Right lung (tissue), 5 donors: ENCODE measurements around the gene LUZP1. TPM values are rescaled to one million over a fixed set of nuclear protein-coding genes. Genes with fewer than 3 reads are reported as not detected.

ENCODE experiments used
- DNase-seq, 2 donors: peaks; one replicate each; pipeline ENCODE4 v3.0.0-alpha.2; 2013
- polyA plus RNA-seq, 5 donors: library from polyadenylated mRNA; unstranded; fragments of 120-200 nt; gene quantifications; one replicate each; pipeline versions ENCODE4 v1.2.1 to v1.2.3, GENCODE V29; 2013; ENCODE audit warnings: inconsistent platforms in 1 of 5, low replicate concordance in 1 of 5; ENCODE audit not compliant: insufficient read length in 5 of 5, insufficient read depth in 1 of 5

LUZP1 gene
- polyA plus RNA-seq, 5 donors = 20.2 to 31.8 (median 27.2) TPM

- DNase-seq = no peak
Observed at GRCh38 chr1:23035823-23036452, 132.7 kb downstream of the LUZP1 start.

Other genes with a start within 250 kb of the LUZP1 start
- not detected for gene LACTBL1, start 196.0 kb downstream of the LUZP1 start, polyA plus RNA-seq
- under 1 TPM in 1 of 5 donors, not detected in 4; 0.33 TPM for gene TEX46, start 153.0 kb downstream of the LUZP1 start, polyA plus RNA-seq
- gene KDM1A, start 149.4 kb downstream of the LUZP1 start, polyA plus RNA-seq = 100 to 1,000 TPM; 110 to 122 (median 114) TPM
- gene HTR1D, start 48.6 kb upstream of the LUZP1 start, polyA plus RNA-seq = under 1 TPM; 0.08 to 0.34 (median 0.19) TPM
- gene HNRNPR, start 175.4 kb upstream of the LUZP1 start, polyA plus RNA-seq = 100 to 1,000 TPM; 212 to 283 (median 233) TPM
- gene ZNF436, start 201.0 kb upstream of the LUZP1 start, polyA plus RNA-seq = 10 to 100 TPM; 24.8 to 41.7 (median 34.9) TPM